Measurements from ENCODE around the gene DDN. TPM values are rescaled to one million over a fixed set of nuclear protein-coding genes. Genes with fewer than 3 reads are reported as not detected.
A peak's percentile ranks its signal among the peaks of the same experiment; 100 is the strongest.

Gene DDN
- total RNA-seq, 1 donor from 2014 or later = 6.4 TPM

DNA sequence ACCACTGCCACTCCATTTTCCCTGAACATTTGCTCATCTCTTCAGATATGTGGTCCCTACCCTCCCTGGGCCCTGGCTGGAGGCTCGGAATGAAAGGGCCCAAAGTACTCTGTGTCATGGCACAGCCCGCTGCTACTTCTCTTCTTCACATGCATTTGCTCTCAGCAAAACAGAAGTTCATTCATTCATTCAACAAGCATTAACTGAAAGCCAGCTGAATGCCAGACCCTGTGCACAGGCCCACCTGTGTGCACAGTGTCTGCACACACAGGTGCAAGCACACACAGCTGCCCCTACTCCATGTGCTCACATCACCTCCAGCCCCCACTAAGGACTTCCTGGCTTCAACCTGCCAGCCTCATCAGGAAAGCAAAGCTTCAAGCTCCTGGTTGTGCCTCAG is 13.3 kb downstream of the DDN start:
- Mint-ChIP-seq H3K27ac (ENCODE audit: unreplicated experiment) (peak overlapping the region; percentile 43), H3K4me1 (ENCODE audit: low read depth, unreplicated experiment) (peaks cover 18% of the 10 kb centered on the region), H3K4me3 (ENCODE audit: unreplicated experiment) (peak overlapping the region; percentile 30), H3K27me3 (ENCODE audit: unreplicated experiment) (peaks cover 35% of the 10 kb centered on the region), H3K9me3 (ENCODE audit: unreplicated experiment) (peaks cover 15% of the 10 kb centered on the region), H3K36me3 (ENCODE audit: unreplicated experiment) (peaks cover 5% of the 10 kb centered on the region)
- TF ChIP-seq, protein P1, sequence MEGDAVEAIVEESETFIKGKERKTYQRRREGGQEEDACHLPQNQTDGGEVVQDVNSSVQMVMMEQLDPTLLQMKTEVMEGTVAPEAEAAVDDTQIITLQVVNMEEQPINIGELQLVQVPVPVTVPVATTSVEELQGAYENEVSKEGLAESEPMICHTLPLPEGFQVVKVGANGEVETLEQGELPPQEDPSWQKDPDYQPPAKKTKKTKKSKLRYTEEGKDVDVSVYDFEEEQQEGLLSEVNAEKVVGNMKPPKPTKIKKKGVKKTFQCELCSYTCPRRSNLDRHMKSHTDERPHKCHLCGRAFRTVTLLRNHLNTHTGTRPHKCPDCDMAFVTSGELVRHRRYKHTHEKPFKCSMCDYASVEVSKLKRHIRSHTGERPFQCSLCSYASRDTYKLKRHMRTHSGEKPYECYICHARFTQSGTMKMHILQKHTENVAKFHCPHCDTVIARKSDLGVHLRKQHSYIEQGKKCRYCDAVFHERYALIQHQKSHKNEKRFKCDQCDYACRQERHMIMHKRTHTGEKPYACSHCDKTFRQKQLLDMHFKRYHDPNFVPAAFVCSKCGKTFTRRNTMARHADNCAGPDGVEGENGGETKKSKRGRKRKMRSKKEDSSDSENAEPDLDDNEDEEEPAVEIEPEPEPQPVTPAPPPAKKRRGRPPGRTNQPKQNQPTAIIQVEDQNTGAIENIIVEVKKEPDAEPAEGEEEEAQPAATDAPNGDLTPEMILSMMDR (IDR thresholded peaks at IDR 0.05; ENCODE audit: partially characterized antibody, unreplicated experiment) = no peak
- DNase-seq = no peak

- H3K27me3 Mint-ChIP-seq (ENCODE audit: unreplicated experiment) = peaks cover 37% of the 10 kb centered on the region
- H3K27ac Mint-ChIP-seq (ENCODE audit: unreplicated experiment) = no peak overlapping the region
- peaks cover 5% of the 10 kb centered on the region for H3K36me3 Mint-ChIP-seq (ENCODE audit: unreplicated experiment)
- H3K9me3 Mint-ChIP-seq (ENCODE audit: unreplicated experiment) = peaks cover 15% of the 10 kb centered on the region
- no peak overlapping the region for H3K4me3 Mint-ChIP-seq (ENCODE audit: unreplicated experiment)
- TF ChIP-seq, protein P1 (IDR thresholded peaks at IDR 0.05; ENCODE audit: partially characterized antibody, unreplicated experiment) = no peak
- DNase-seq = no peak
- peaks cover 14% of the 10 kb centered on the region for H3K4me1 Mint-ChIP-seq (ENCODE audit: low read depth, unreplicated experiment)
Measured at GRCh38 chr12:48985475-48985897, 13.7 kb downstream of the DDN start.

DNA sequence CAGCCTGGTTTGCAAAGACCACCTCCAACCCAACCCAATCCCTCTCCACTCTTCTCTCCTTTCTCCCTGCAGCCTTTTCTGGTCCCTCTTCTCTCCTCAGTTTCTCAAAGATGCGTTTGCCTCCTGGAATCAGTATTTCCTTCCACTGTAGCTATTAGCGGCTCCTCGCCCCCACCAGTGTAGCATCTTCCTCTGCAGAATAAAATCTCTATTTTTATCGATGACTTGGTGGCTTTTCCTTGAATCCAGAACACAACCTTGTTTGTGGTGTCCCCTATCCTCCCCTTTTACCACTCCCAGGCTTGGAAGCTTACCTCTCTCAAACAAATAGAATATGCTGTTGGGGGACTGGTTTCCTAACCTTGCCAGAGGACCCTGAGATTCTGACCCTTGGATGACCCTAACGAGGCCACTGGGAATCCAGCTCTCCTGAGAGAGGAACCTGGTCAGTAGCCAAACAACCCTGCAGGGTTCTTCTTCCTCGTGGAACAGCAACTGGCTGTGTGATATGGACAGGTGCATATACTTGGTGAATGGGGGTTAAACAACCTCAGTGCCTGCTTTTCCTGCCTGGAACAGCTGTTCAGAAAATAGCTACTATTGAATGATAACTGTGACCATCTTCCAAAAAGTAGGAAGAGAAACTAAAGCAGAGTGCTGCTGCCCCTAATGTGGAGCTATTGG is 16.6 kb downstream of the DDN start:
- DNase-seq = no peak
- Mint-ChIP-seq H3K4me3 (ENCODE audit: unreplicated experiment) (no peak overlapping the region), H3K9me3 (ENCODE audit: unreplicated experiment) (peaks cover 10% of the 10 kb centered on the region), H3K27me3 (ENCODE audit: unreplicated experiment) (peaks cover 42% of the 10 kb centered on the region), H3K36me3 (ENCODE audit: unreplicated experiment) (peaks cover 2% of the 10 kb centered on the region), H3K4me1 (ENCODE audit: low read depth, unreplicated experiment) (peaks cover 13% of the 10 kb centered on the region), H3K27ac (ENCODE audit: unreplicated experiment) (no peak overlapping the region)
- TF ChIP-seq, protein P1 (IDR thresholded peaks at IDR 0.05; ENCODE audit: partially characterized antibody, unreplicated experiment) = no peak

GRCh38 chr12:48981757-48982157 is 17.4 kb downstream of the DDN start:
- Mint-ChIP-seq H3K9me3 (ENCODE audit: unreplicated experiment) (peaks cover 14% of the 10 kb centered on the region), H3K27me3 (ENCODE audit: unreplicated experiment) (peaks cover 47% of the 10 kb centered on the region), H3K4me3 (ENCODE audit: unreplicated experiment) (peak overlapping the region; percentile 74), H3K4me1 (ENCODE audit: low read depth, unreplicated experiment) (peaks cover 13% of the 10 kb centered on the region), H3K36me3 (ENCODE audit: unreplicated experiment) (no peaks in the 10 kb centered on the region), H3K27ac (ENCODE audit: unreplicated experiment) (no peak overlapping the region)
- DNase-seq = no peak
- TF ChIP-seq, protein P1 (IDR thresholded peaks at IDR 0.05; ENCODE audit: partially characterized antibody, unreplicated experiment) = no peak

- H3K4me3 Mint-ChIP-seq (ENCODE audit: unreplicated experiment) = peak overlapping the region; percentile 74
- peaks cover 50% of the 10 kb centered on the region for H3K27me3 Mint-ChIP-seq (ENCODE audit: unreplicated experiment)
- H3K27ac Mint-ChIP-seq (ENCODE audit: unreplicated experiment) = no peak overlapping the region
- peak; percentile 40 for DNase-seq
- H3K9me3 Mint-ChIP-seq (ENCODE audit: unreplicated experiment) = peaks cover 14% of the 10 kb centered on the region
- H3K36me3 Mint-ChIP-seq (ENCODE audit: unreplicated experiment) = no peaks in the 10 kb centered on the region
- TF ChIP-seq, protein P1 (IDR thresholded peaks at IDR 0.05; ENCODE audit: partially characterized antibody, unreplicated experiment) = no peak
- peaks cover 13% of the 10 kb centered on the region for H3K4me1 Mint-ChIP-seq (ENCODE audit: low read depth, unreplicated experiment)
Measured at GRCh38 chr12:48980953-48981756, 18.0 kb downstream of the DDN start.
